ENCODE data around the gene CCDC180.

DNA sequence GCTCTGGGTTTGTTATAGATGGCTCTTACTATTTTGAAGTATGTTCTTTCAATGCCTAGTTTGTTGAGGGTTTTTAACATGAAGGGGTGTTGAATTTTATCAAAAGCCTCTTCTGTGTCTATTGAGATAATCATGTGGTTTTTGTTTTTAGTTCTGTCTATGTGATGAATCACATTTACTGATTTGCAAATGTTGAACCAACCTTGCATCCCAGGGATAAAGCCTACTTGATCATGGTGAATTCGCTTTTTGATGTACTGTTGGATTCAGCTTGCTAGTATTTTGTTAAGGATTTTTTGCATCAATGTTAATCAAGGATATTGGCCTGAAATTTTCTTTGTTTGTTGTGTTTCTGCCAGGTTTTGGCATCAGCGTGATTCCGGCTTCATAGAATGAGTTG is 25.5 kb downstream of the CCDC180 start:
- TF ChIP-seq EZH2 (IDR thresholded peaks at IDR 0.05), result no peak
- TF ChIP-seq POLR2AphosphoS5 (IDR thresholded peaks at IDR 0.05; ENCODE audit: borderline replicate concordance, low read depth, low read length), result no peak
